ENCODE data around the gene FAM193A. TPM values are rescaled to one million over a fixed set of nuclear protein-coding genes. Genes with fewer than 3 reads are reported as not detected.

FAM193A gene
- total and polyA plus RNA-seq, 12 donors, result 7.5 to 20.6 (median 15.9) TPM

- H3K9me3 ChIP-seq, result no peaks in the 10 kb centered on the region
- no peaks in the 10 kb centered on the region for H3K27me3 ChIP-seq
- DNase-seq (no peak), ATAC-seq (no peak)
- peak overlapping the region in 5 of 10 donors; percentile 7 to 62 (median 48) for H3K27ac ChIP-seq
- peaks cover 13 to 81% (median 65%) of the 10 kb centered on the region in 9 donors for H3K4me1 ChIP-seq
- intact Hi-C loops (cut with DNase I), result no loop called here
- TF ChIP-seq CTCF (IDR thresholded peaks at IDR 0.05), result no peak
- WGBS, 2 donors, result 88 to 91% methylated on average over 20 of the region's 20 CpGs
- no peak overlapping the region for H3K4me3 ChIP-seq
- peaks cover 0 to 49% (median 11%) of the 10 kb centered on the region in 9 donors for H3K36me3 ChIP-seq
Observed at GRCh38 chr4:2489081-2489805, 47.2 kb upstream of the FAM193A start.

GRCh38 chr4:2489841-2490552 is 46.5 kb upstream of the FAM193A start:
- Histone ChIP-seq H3K4me1 (peaks cover 10 to 81% (median 65%) of the 10 kb centered on the region in 9 donors), H3K36me3 (peaks cover 0 to 57% (median 11%) of the 10 kb centered on the region in 9 donors), H3K4me3 (no peak overlapping the region), H3K27ac (peak overlapping the region in 6 of 10 donors; percentile 7 to 62 (median 47)), H3K9me3 (no peaks in the 10 kb centered on the region), H3K27me3 (no peaks in the 10 kb centered on the region)
- 66 to 78% methylated on average over 9 of the region's 9 CpGs for WGBS, 2 donors
- intact Hi-C loops (cut with DNase I), result no loop called here
- TF ChIP-seq CTCF (IDR thresholded peaks at IDR 0.05), result no peak
- ATAC-seq (peak in 1 of 8 donors; percentile 28), DNase-seq (no peak)

- Histone ChIP-seq H3K9me3 (no peaks in the 10 kb centered on the region), H3K4me1 (peaks cover 0 to 71% (median 46%) of the 10 kb centered on the region in 9 donors), H3K36me3 (peaks cover 0 to 86% (median 21%) of the 10 kb centered on the region in 9 donors), H3K27me3 (no peaks in the 10 kb centered on the region), H3K4me3 (no peak overlapping the region), H3K27ac (peak overlapping the region in 6 of 10 donors; percentile 6 to 64 (median 50))
- intact Hi-C loops (cut with DNase I), result no loop called here
- DNase-seq, result no peak
- 53 to 76% methylated on average over 1 of the region's 1 CpG for WGBS, 2 donors
- TF ChIP-seq CTCF (IDR thresholded peaks at IDR 0.05), result no peak
- peak in 6 of 8 donors; percentile 8 to 68 (median 46) for ATAC-seq
Observed at GRCh38 chr4:2492970-2493369, 43.5 kb upstream of the FAM193A start.

GRCh38 chr4:2494992-2495391 is 41.5 kb upstream of the FAM193A start:
- Histone ChIP-seq H3K4me1 (peaks cover 0 to 51% (median 34%) of the 10 kb centered on the region in 9 donors), H3K27ac (peak overlapping the region in 2 of 10 donors; percentile 3 to 53), H3K36me3 (peaks cover 0 to 99% (median 33%) of the 10 kb centered on the region in 9 donors), H3K4me3 (no peak overlapping the region), H3K27me3 (no peaks in the 10 kb centered on the region), H3K9me3 (no peaks in the 10 kb centered on the region)
- ATAC-seq, result peak; percentile 10 to 79 (median 62)
- intact Hi-C loops (cut with DNase I), result no loop called here
- DNase-seq, result peak; percentile 15 to 35
- WGBS, 2 donors, result 44 to 46% methylated on average over 3 of the region's 3 CpGs
- no peak for TF ChIP-seq CTCF (IDR thresholded peaks at IDR 0.05)

All from heart right ventricle (tissue), 16 donors.